ENCODE results near the gene HHIP. TPM values are rescaled to one million over a fixed set of nuclear protein-coding genes. Genes with fewer than 3 reads are reported as not detected.
A peak's percentile ranks its signal among the peaks of the same experiment; 100 is the strongest.

The HHIP gene
- total RNA-seq, 4 donors from 2014 or later, result 0.25 to 0.70 (median 0.28) TPM

GRCh38 chr4:144703494-144703893 lies 57.5 kb downstream of the HHIP start:
- Histone ChIP-seq H3K9me3 (no peaks in the 10 kb centered on the region), H3K36me3 (no peaks in the 10 kb centered on the region), H3K27ac (no peak overlapping the region), H3K4me3 (no peak overlapping the region), H3K27me3 (no peaks in the 10 kb centered on the region), H3K4me1 (peaks cover 0 to 3% of the 10 kb centered on the region in 2 donors)
- in situ Hi-C loops (cut with MboI; ENCODE audit: low sequenced_read_pairs in 4 of 4) (no loop called here), intact Hi-C loops (cut with DNase I; ENCODE audit: low total_unique reads) (no loop called here)
- ATAC-seq, result no peak
- TF ChIP-seq POLR2A (IDR thresholded peaks at IDR 0.05) (no peak), CTCF (IDR thresholded peaks at IDR 0.05 in 4 of 5, conservative IDR thresholded peaks at IDR 0.05 in 1 of 5) (no peak)
- no peak for DNase-seq

DNA sequence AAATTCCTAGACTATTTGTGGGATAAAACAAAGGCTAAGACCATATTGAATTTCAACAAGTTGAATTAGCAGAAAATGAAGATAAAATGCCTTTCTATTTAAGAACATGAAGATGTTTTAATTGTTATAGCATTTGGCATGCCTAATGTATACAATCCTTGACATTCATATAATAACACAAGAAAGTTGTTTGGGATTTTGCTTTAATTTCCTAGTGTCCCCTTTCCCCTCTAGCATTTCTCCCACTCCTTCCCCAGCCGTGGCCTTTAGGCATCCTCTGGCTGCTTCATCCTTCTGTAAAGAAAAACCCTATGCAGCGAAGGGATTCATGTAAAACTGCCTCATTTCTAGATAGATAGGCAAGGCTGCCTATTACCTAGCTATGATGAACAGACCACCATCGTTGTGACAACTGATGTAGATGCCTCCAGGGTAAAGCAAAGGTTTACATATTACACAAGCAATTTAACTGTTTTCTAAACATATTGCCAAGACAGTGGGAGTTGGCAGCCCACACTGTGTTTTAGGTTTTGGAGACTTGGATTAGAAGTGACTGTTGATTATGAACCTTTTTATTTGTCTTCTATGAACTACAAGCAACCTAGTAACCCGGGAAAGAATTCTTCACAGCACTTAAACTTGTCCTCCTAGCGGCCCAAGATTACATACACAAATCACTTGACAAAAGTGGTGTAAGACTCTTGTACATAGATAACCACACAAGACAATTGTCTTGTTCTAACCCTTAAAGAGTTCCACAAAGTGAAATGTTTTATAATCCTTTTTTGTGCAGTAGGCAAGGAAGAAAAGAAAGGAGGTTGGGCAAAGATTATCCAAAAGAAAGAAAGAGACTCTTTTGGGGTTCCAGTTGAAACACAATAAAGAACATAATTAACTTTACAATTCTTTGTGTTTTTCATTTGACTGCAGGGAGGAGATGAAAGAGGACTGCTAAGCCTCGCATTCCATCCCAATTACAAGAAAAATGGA lies 59.9 kb downstream of the HHIP start:
- Histone ChIP-seq H3K4me1 (peaks cover 0 to 6% of the 10 kb centered on the region in 2 donors), H3K36me3 (no peaks in the 10 kb centered on the region), H3K27me3 (no peaks in the 10 kb centered on the region), H3K4me3 (no peak overlapping the region), H3K9me3 (no peaks in the 10 kb centered on the region), H3K27ac (no peak overlapping the region)
- intact Hi-C loops (cut with DNase I; ENCODE audit: low total_unique reads), result no loop called here
- no peak for TF ChIP-seq POLR2A (IDR thresholded peaks at IDR 0.05)
- TF ChIP-seq CTCF (IDR thresholded peaks at IDR 0.05 in 4 of 5, conservative IDR thresholded peaks at IDR 0.05 in 1 of 5), result no peak
- in situ Hi-C loops (cut with MboI; ENCODE audit: low sequenced_read_pairs in 4 of 4), result no loop called here
- DNase-seq, result no peak
- no peak for ATAC-seq

GRCh38 chr4:144709159-144709558 lies 63.2 kb downstream of the HHIP start:
- Histone ChIP-seq H3K9me3 (no peaks in the 10 kb centered on the region), H3K4me3 (no peak overlapping the region), H3K27me3 (no peaks in the 10 kb centered on the region), H3K36me3 (no peaks in the 10 kb centered on the region), H3K27ac (no peak overlapping the region), H3K4me1 (peaks cover 0 to 6% of the 10 kb centered on the region in 2 donors)
- TF ChIP-seq POLR2A (IDR thresholded peaks at IDR 0.05) (no peak), CTCF (IDR thresholded peaks at IDR 0.05 in 4 of 5, conservative IDR thresholded peaks at IDR 0.05 in 1 of 5) (no peak)
- DNase-seq (no peak), ATAC-seq (no peak)
- intact Hi-C loops (cut with DNase I; ENCODE audit: low total_unique reads) (no loop called here), in situ Hi-C loops (cut with MboI; ENCODE audit: low sequenced_read_pairs in 4 of 4) (no loop called here)

GRCh38 chr4:144709793-144710525 lies 64.0 kb downstream of the HHIP start:
- ATAC-seq (peak in 1 of 2 donors; percentile 50), DNase-seq (no peak)
- no peaks in the 10 kb centered on the region for H3K27me3 ChIP-seq
- no peaks in the 10 kb centered on the region for H3K36me3 ChIP-seq
- peaks cover 0 to 6% of the 10 kb centered on the region in 2 donors for H3K4me1 ChIP-seq
- TF ChIP-seq POLR2A (IDR thresholded peaks at IDR 0.05), result no peak
- no peak for TF ChIP-seq CTCF (IDR thresholded peaks at IDR 0.05 in 4 of 5, conservative IDR thresholded peaks at IDR 0.05 in 1 of 5)
- H3K9me3 ChIP-seq, result no peaks in the 10 kb centered on the region
- H3K27ac ChIP-seq, result no peak overlapping the region
- intact Hi-C loops (cut with DNase I; ENCODE audit: low total_unique reads), result no loop called here
- in situ Hi-C loops (cut with MboI; ENCODE audit: low sequenced_read_pairs in 4 of 4), result no loop called here
- no peak overlapping the region for H3K4me3 ChIP-seq
